IPS-18a (cell line): ENCODE data around the gene LMLN.

Experiments used
- H3K27ac ChIP-seq: one replicate; pipeline ENCODE4 v1.5.1; 2013; ENCODE audit warnings: low read length
- H3K27me3 ChIP-seq: one replicate; pipeline ENCODE4 v1.6.1; 2013; ENCODE audit warnings: mild to moderate bottlenecking, low read length; ENCODE audit not compliant: control insufficient read depth, insufficient read depth
- H3K36me3 ChIP-seq: one replicate; pipeline ENCODE4 v1.6.1; 2013; ENCODE audit warnings: low read depth, low read length; ENCODE audit not compliant: control insufficient read depth
- H3K4me1 ChIP-seq: one replicate; pipeline ENCODE4 v1.6.1; 2013; ENCODE audit warnings: low read depth, low read length; ENCODE audit not compliant: control insufficient read depth
- H3K4me3 ChIP-seq: one replicate; pipeline ENCODE4 v1.5.1; 2013; ENCODE audit warnings: low read length
- H3K9ac ChIP-seq: one replicate; pipeline ENCODE4 v1.6.1; 2013; ENCODE audit warnings: mild to moderate bottlenecking, low read length, moderate library complexity
- H3K9me3 ChIP-seq: one replicate; pipeline ENCODE4 v1.6.1; 2013; ENCODE audit warnings: low read depth, low read length; ENCODE audit not compliant: control insufficient read depth

The LMLN gene

GRCh38 chr3:198092276-198092675, 132.3 kb downstream of the LMLN start:
- Histone ChIP-seq H3K27ac (no peak overlapping the region), H3K27me3 (peaks cover 22% of the 10 kb centered on the region), H3K4me3 (no peak overlapping the region), H3K4me1 (no peaks in the 10 kb centered on the region), H3K9ac (no peak overlapping the region), H3K9me3 (no peaks in the 10 kb centered on the region), H3K36me3 (no peaks in the 10 kb centered on the region)

DNA sequence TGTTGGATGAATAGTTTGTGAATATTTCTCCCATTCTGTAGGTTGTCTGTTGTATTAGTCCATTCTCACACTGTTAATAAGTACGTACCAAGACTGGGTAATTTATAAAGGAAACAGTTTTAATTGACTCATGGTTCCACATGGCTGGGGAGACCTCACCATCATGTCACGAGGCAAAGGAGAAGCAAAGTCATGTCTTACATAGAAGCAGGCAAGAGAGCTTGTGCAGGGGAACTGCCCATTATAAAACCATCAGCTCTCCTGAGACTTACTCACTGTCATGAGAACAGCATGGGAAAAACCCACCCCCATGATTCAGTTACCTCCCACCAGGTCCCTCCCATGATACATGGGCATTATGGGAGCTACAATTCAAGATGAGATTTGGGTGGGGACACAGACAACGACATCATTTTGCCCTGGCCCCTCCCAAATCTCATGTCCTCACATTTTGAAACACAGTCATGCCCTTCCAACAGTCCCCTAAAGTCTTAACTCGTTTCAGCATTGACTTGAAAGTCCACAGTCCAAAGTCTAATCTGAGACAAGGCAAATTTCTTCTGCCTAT, 133.2 kb downstream of the LMLN start:
- H3K27me3 ChIP-seq = peaks cover 12% of the 10 kb centered on the region
- H3K9me3 ChIP-seq = no peaks in the 10 kb centered on the region
- no peak overlapping the region for H3K27ac ChIP-seq
- no peaks in the 10 kb centered on the region for H3K4me1 ChIP-seq
- H3K36me3 ChIP-seq = no peaks in the 10 kb centered on the region
- H3K4me3 ChIP-seq = no peak overlapping the region
- H3K9ac ChIP-seq = no peak overlapping the region
